Fibroblast of lung (primary cell): ENCODE results near the gene ADGRG3. TPM values are rescaled to one million over a fixed set of nuclear protein-coding genes. Genes with fewer than 3 reads are reported as not detected.

Experiments used
- DNase-seq, 2 donors: peaks; one replicate each; pipeline versions ENCODE4 v3.0.0 to v3.0.0-alpha.2; 2010; ENCODE audit warnings: low read depth in 2 of 2
- H2AFZ ChIP-seq: 2 replicates; pipeline ENCODE4 v1.5.1; 2012; ENCODE audit warnings: low read length, control low read depth, inconsistent platforms
- H3K27ac ChIP-seq: 2 replicates; pipeline ENCODE4 v1.5.1; 2011; ENCODE audit warnings: low read length, control low read depth; ENCODE audit not compliant: insufficient read depth
- H3K27me3 ChIP-seq: 2 replicates; pipeline ENCODE4 v1.5.1; 2011; ENCODE audit warnings: mild to moderate bottlenecking, low read length; ENCODE audit not compliant: control insufficient read depth, insufficient read depth
- H3K36me3 ChIP-seq: 2 replicates; pipeline ENCODE4 v1.5.1; 2011; ENCODE audit warnings: low read length; ENCODE audit not compliant: control insufficient read depth, insufficient read depth
- H3K4me1 ChIP-seq: 2 replicates; pipeline ENCODE4 v1.5.1; 2011; ENCODE audit warnings: low read length; ENCODE audit not compliant: control insufficient read depth, insufficient read depth; ENCODE audit errors: extremely low read depth
- H3K4me2 ChIP-seq: 2 replicates; pipeline ENCODE4 v1.5.1; 2011; ENCODE audit warnings: low read length, control low read depth; ENCODE audit not compliant: insufficient read depth; ENCODE audit errors: extremely low read depth
- H3K4me3 ChIP-seq, 4 experiments: fragments of 200-600 bp in 1 of 4; sonication (generic) in 1 of 4; replicated peaks in 1 of 4; 2 replicates each; pipeline ENCODE4 v1.5.1; 2011 to 2016; ENCODE audit warnings: low read length in 4 of 4, low read depth in 3 of 4, mild to moderate bottlenecking in 3 of 4, control low read depth in 2 of 4, inconsistent platforms in 1 of 4, mixed read lengths in 1 of 4; ENCODE audit not compliant: insufficient read depth in 1 of 4; ENCODE audit errors: control extremely low read depth in 1 of 4
- H3K79me2 ChIP-seq: 2 replicates; pipeline ENCODE4 v1.5.1; 2012; ENCODE audit warnings: mild to moderate bottlenecking, low read length, inconsistent platforms; ENCODE audit not compliant: control insufficient read depth, insufficient read depth
- H3K9ac ChIP-seq: 2 replicates; pipeline ENCODE4 v1.5.1; 2011; ENCODE audit warnings: mild to moderate bottlenecking, low read length, control low read depth; ENCODE audit not compliant: insufficient read depth
- H3K9me3 ChIP-seq: 2 replicates; pipeline ENCODE4 v1.5.1; 2012; ENCODE audit warnings: low read depth, low read length; ENCODE audit not compliant: control insufficient read depth, insufficient read depth
- H4K20me1 ChIP-seq: 2 replicates; pipeline ENCODE4 v1.5.1; 2011; ENCODE audit warnings: low read length; ENCODE audit not compliant: control insufficient read depth, insufficient read depth; ENCODE audit errors: extremely low read depth
- CTCF ChIP-seq, 2 donors: IDR thresholded peaks in 1 of 2; conservative IDR thresholded peaks in 1 of 2; 1 replicate in 1 of 2; 2 replicates in 1 of 2; pipeline ENCODE4 v1.5.1; 2011 to 2012; ENCODE audit warnings: low read length in 2 of 2, control low read depth in 1 of 2, inconsistent platforms in 1 of 2, low read depth in 1 of 2, mild to moderate bottlenecking in 1 of 2
- EZH2 ChIP-seq: IDR thresholded peaks from 2 replicates; pipeline ENCODE4 v1.5.1; 2012; ENCODE audit warnings: low read length, control low read depth, mild to moderate bottlenecking; ENCODE audit errors: missing control alignments
- polyA plus RNA-seq, 2 donors: library from polyadenylated mRNA; depleted of rRNA in 1 of 2; stranded (reverse) in 1 of 2; unstranded in 1 of 2; fragments of >200 nt; gene quantifications; 2 replicates each; pipeline ENCODE4 v1.2.1, GENCODE V29; 2011 to 2012; ENCODE audit warnings: missing spikeins in 1 of 2
- total RNA-seq: library from RNA; depleted of rRNA; stranded (reverse); fragments of >200 nt; gene quantifications from 2 replicates; pipeline ENCODE4 v1.2.1, GENCODE V29; 2014

The ADGRG3 gene
- total and polyA plus RNA-seq, 2 donors (not counting 1 experiment from before 2014, with no cell fraction given), result not detected

DNA sequence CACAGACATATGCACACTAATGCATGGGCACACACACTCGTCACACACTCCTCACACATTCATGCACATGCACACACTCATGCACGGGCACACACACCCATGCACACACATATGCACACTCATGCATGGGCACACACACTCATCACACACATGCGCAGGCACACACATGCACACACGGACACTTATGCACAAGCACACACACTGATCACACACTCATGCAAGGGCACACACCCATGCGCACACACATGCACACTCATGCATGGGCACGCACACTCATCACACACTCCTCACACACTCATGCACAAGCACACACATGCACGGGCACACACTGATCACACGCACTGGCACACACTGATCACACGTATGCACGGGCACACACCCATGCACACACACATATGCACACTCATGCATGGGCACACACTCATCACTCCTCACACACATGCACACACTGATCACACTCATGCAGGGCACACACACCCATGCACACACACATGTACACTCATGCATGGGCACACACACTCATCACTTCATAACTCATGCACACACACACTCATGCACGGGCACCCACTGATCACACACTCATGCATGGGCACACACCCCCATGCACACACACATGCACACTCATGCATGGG lies 23.6 kb upstream of the ADGRG3 start:
- H3K79me2 ChIP-seq, result no peaks in the 10 kb centered on the region
- H4K20me1 ChIP-seq, result no peaks in the 10 kb centered on the region
- no peak overlapping the region for H3K27ac ChIP-seq
- H3K27me3 ChIP-seq, result no peaks in the 10 kb centered on the region
- H3K9ac ChIP-seq, result no peak overlapping the region
- DNase-seq, result no peak
- no peaks in the 10 kb centered on the region for H3K9me3 ChIP-seq
- H3K4me2 ChIP-seq, result no peak overlapping the region
- H3K36me3 ChIP-seq, result no peaks in the 10 kb centered on the region
- H2AFZ ChIP-seq, result no peak overlapping the region
- H3K4me3 ChIP-seq, result no peak overlapping the region
- peaks cover 8% of the 10 kb centered on the region for H3K4me1 ChIP-seq
- TF ChIP-seq EZH2, result no peak
- TF ChIP-seq CTCF (conservative IDR thresholded peaks at IDR 0.05 in 1 of 2, IDR thresholded peaks at IDR 0.05 in 1 of 2; ENCODE audit: low read depth in 1 of 2, low read length in 2 of 2), result no peak

GRCh38 chr16:57645169-57645568 lies 22.9 kb upstream of the ADGRG3 start:
- Histone ChIP-seq H3K9ac (no peak overlapping the region), H4K20me1 (no peaks in the 10 kb centered on the region), H3K27ac (no peak overlapping the region), H3K4me3 (no peak overlapping the region), H3K27me3 (no peaks in the 10 kb centered on the region), H3K36me3 (no peaks in the 10 kb centered on the region), H3K79me2 (no peaks in the 10 kb centered on the region), H3K4me2 (no peak overlapping the region), H2AFZ (no peak overlapping the region), H3K9me3 (no peaks in the 10 kb centered on the region), H3K4me1 (peaks cover 8% of the 10 kb centered on the region)
- no peak for TF ChIP-seq EZH2
- TF ChIP-seq CTCF (conservative IDR thresholded peaks at IDR 0.05 in 1 of 2, IDR thresholded peaks at IDR 0.05 in 1 of 2; ENCODE audit: low read depth in 1 of 2, low read length in 2 of 2), result no peak
- no peak for DNase-seq

- Histone ChIP-seq H4K20me1 (no peaks in the 10 kb centered on the region), H2AFZ (no peak overlapping the region), H3K79me2 (no peaks in the 10 kb centered on the region), H3K27me3 (no peaks in the 10 kb centered on the region), H3K27ac (no peak overlapping the region), H3K9ac (no peak overlapping the region), H3K4me2 (no peak overlapping the region), H3K36me3 (no peaks in the 10 kb centered on the region), H3K9me3 (no peaks in the 10 kb centered on the region), H3K4me1 (peaks cover 8% of the 10 kb centered on the region), H3K4me3 (no peak overlapping the region)
- TF ChIP-seq CTCF (conservative IDR thresholded peaks at IDR 0.05 in 1 of 2, IDR thresholded peaks at IDR 0.05 in 1 of 2; ENCODE audit: low read depth in 1 of 2, low read length in 2 of 2) (no peak), EZH2 (no peak)
- DNase-seq, result peak; percentile 26 to 48
These were observed 22.3 kb upstream of the ADGRG3 start for GRCh38 chr16:57645691-57646387.
